Measurements from ENCODE around the gene EFHC2. TPM values are rescaled to one million over a fixed set of nuclear protein-coding genes. Genes with fewer than 3 reads are reported as not detected.

The EFHC2 gene
- total and polyA plus RNA-seq, 2 of the 8 experiments (the other 6 are each of a cell fraction or from before 2014, with no cell fraction given), result 1.8 to 3.4 TPM

DNA sequence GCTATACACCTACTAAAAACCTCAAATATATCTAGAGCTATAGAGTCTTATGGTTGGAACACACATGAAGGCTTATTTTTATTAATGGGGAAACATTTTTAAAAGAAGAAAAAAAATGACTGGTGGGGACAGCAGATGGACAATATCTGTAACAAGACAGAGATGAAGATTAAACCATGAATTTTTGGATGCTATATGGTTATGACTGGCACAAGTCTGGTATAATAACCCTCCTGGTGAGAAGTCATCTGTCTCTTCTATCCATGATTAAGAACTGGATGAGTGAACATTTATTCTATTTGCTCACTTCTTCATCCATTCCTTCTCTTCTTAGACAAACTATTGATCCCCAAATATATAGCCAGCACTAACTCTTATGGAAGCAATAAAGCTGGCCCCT lies 104.4 kb downstream of the EFHC2 start:
- no peak overlapping the region for H4K8ac ChIP-seq (ENCODE audit: extremely low read depth, insufficient read depth, low read length)
- FAIRE-seq (no peak), DNase-seq (ENCODE audit: low read depth in 1 of 2, low spot score in 2 of 2) (no peak)
- H2AFZ ChIP-seq (ENCODE audit: low read length), result no peak overlapping the region
- H3K79me2 ChIP-seq (ENCODE audit: control insufficient read depth in 1 of 2, insufficient read depth in 2 of 2, low read length in 2 of 2), result no peaks in the 10 kb centered on the region
- no peak overlapping the region for H2BK120ac ChIP-seq (replicated peaks; ENCODE audit: low read depth, low read length)
- H2BK15ac ChIP-seq (ENCODE audit: low read length), result no peak overlapping the region
- H3K27me3 ChIP-seq (replicated peaks in 1 of 4; ENCODE audit: control insufficient read depth in 3 of 4, extremely low read depth in 1 of 4, insufficient read depth in 3 of 4, low read length in 3 of 4), result no peaks in the 10 kb centered on the region
- TF ChIP-seq BRCA1 (IDR thresholded peaks at IDR 0.05; ENCODE audit: low read depth, low read length) (no peak), CREB1 (IDR thresholded peaks at IDR 0.05) (no peak), TBP (IDR thresholded peaks at IDR 0.05; ENCODE audit: low read depth, low read length) (no peak), HDAC6 (IDR thresholded peaks at IDR 0.05; ENCODE audit: low read depth, low read length) (no peak)
- H3K14ac ChIP-seq (ENCODE audit: insufficient read length), result no peak overlapping the region
- H4K91ac ChIP-seq (replicated peaks; ENCODE audit: insufficient read length, low read length), result no peak overlapping the region
- no peak overlapping the region for H2BK12ac ChIP-seq (ENCODE audit: low read depth, low read length)
- no peaks in the 10 kb centered on the region for H4K20me1 ChIP-seq (replicated peaks in 1 of 2; ENCODE audit: control insufficient read depth in 1 of 2, insufficient read depth in 2 of 2, low read length in 2 of 2)
- H3K79me1 ChIP-seq (ENCODE audit: low read depth, low read length), result no peaks in the 10 kb centered on the region
- no peak overlapping the region for H2AK5ac ChIP-seq (ENCODE audit: low read depth, low read length)
- H2BK20ac ChIP-seq (ENCODE audit: low read length), result no peak overlapping the region
- no peak overlapping the region for H2BK5ac ChIP-seq (ENCODE audit: low read depth, low read length)
- H3K4ac ChIP-seq (replicated peaks; ENCODE audit: insufficient read length, low read depth, low read length), result no peak overlapping the region
- H3K36me3 ChIP-seq (ENCODE audit: control insufficient read depth in 2 of 4, insufficient read depth in 4 of 4, low read length in 3 of 4), result no peaks in the 10 kb centered on the region
- no peak overlapping the region for H3K9ac ChIP-seq (replicated peaks in 1 of 4; ENCODE audit: extremely low read depth in 1 of 4, low read depth in 3 of 4, low read length in 3 of 4)
- no peak overlapping the region for H3K4me2 ChIP-seq (ENCODE audit: insufficient read depth in 1 of 2, low read depth in 2 of 2, low read length in 2 of 2)
- H3K18ac ChIP-seq (ENCODE audit: extremely low read depth, low read length), result no peak overlapping the region
- H3K4me1 ChIP-seq (replicated peaks in 1 of 4; ENCODE audit: control insufficient read depth in 3 of 4, insufficient read depth in 4 of 4, low read length in 3 of 4), result no peaks in the 10 kb centered on the region; a peak in 1 of 7 replicates
- CTCF ChIA-PET (ENCODE audit: partially characterized antibody), result interaction anchor here (0.8 to 1.8 kb wide), 3 partner anchors 9 to 280 kb away, joined by 3 to 4 read pairs (median 4); no protein-coding TSS in a partner anchor
- no peaks in the 10 kb centered on the region for H3K9me3 ChIP-seq (ENCODE audit: insufficient read depth in 2 of 2, low read depth in 1 of 2, low read length in 1 of 2)
- no peak overlapping the region for H3K4me3 ChIP-seq (ENCODE audit: extremely low read depth in 1 of 4, insufficient read depth in 2 of 4, low read depth in 3 of 4, low read length in 4 of 4)
- POLR2A ChIA-PET (ENCODE audit: partially characterized antibody), result no interaction called here
- no peaks in the 10 kb centered on the region for H3K23me2 ChIP-seq (ENCODE audit: low read depth, low read length)
- H3K27ac ChIP-seq (ENCODE audit: low read depth, low read length), result no peak overlapping the region
- H3K23ac ChIP-seq (ENCODE audit: insufficient read length), result no peak overlapping the region
- no peak overlapping the region for H4K5ac ChIP-seq (ENCODE audit: insufficient read length, low read depth, low read length)
- no peak overlapping the region for H3K56ac ChIP-seq (replicated peaks; ENCODE audit: insufficient read length, low read depth, low read length)
